ENCODE data around the gene AKT1.
A peak's percentile ranks its signal among the peaks of the same experiment; 100 is the strongest.

AKT1 gene

DNA sequence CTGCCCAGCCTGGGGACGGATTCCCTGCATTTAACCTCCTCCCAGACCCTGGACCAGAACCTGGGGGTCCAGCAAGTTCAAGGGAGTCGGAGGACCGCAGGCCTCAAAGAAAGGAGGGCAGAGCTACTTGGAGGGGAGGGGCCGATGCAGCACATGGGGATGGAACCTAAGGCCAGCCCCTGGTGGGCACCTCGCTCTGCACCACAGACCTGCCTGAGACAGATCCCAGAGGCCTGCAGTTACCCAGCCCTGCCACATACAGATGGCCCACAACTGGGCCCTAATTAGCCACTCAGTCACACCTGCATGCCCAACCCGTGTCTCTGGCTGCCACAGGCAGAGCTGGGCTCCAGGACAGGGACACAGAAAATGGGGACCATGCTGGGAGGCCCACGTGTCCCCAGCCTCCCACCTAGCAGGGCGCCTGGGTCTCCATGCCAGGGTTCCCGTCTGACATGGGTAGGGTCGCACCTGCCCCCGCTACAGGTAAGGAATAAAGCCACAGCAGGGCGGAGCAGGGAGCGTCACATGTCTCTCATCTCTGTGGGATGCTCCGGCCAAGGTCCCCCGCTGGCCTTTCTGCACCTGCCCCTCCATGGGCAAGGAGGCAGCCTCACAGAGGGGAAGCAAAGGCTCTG is 16.7 kb downstream of the AKT1 start:
- H3K9me3 Mint-ChIP-seq = no peaks in the 10 kb centered on the region
- no peak for ATAC-seq

DNA sequence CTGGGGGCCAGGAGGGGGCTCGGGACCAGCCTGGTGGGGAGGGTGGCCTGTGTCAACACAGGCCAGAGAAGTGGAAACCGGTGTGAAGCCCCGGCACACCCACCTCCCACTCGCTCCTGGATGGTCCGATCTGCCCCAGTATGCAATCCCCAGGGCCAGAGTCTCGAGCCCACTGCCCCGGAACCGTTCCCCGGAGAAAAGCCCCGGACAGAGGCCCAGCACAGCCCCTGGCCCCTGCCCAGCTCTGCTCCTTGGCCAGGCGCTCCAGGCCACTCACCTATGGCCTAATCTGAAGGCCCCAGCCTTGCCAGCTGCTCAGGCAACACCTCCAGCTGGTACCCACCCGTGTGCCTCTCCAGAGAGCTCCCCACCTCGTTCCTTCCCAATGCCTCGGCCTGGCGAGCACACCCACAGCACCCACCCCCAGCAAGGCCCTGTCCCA is 17.7 kb downstream of the AKT1 start:
- H3K27ac Mint-ChIP-seq = no peak overlapping the region
- no peak for ATAC-seq
- no peaks in the 10 kb centered on the region for H3K27me3 Mint-ChIP-seq
- peaks cover 5% of the 10 kb centered on the region for H3K36me3 Mint-ChIP-seq (ENCODE audit: low read depth)
- DNase-seq = no peak
- H3K4me1 Mint-ChIP-seq = no peaks in the 10 kb centered on the region
- H3K9me3 Mint-ChIP-seq = no peaks in the 10 kb centered on the region
- H3K4me3 Mint-ChIP-seq = no peak overlapping the region

More for the DNA sequence above, 16.7 kb downstream of the AKT1 start:
- no peak for DNase-seq
- H3K27me3 Mint-ChIP-seq = no peaks in the 10 kb centered on the region
- H3K36me3 Mint-ChIP-seq (ENCODE audit: low read depth) = peaks cover 4% of the 10 kb centered on the region
- no peak overlapping the region for H3K4me3 Mint-ChIP-seq
- no peaks in the 10 kb centered on the region for H3K4me1 Mint-ChIP-seq
- no peak overlapping the region for H3K27ac Mint-ChIP-seq

DNA sequence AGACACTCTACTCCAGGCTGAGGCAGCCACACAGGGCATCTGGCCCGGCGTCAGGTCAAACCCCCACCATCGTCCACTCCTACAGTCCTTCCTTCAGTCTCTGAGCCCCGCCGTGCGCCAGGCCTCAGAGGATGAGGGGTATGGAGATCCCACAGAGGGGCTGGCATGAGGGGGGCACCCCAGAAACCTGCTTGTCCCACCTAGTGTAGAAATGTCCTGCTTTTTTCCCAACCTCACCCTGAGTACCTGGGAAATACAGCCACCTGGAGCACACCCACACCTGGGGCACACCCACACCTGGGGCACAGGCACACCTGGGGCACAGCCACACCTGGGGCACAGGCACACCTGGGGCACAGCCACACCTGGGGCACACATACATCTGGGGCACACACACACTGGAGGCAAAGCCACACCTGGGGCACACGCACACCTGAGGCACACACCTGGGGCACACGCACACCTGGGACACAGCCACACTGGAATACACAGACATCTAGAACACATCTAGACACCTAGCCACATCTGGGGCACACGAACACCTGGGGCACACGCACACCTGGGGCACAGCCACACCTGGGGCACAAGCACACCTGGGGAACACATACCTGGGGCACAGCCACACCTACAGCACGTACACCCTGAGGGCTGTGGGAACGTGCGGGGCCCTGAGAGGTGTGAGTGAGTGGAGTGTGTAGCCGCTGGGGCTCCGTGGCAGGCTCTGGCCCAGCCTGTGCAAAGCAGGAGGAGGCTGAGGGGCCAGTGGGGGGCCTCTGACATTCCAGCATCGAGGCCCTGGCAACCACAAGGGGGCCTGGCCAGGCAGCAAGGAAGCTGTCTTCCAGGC is 18.4 kb downstream of the AKT1 start:
- H3K4me3 Mint-ChIP-seq = no peak overlapping the region
- ATAC-seq (no peak), DNase-seq (no peak)
- no peaks in the 10 kb centered on the region for H3K4me1 Mint-ChIP-seq
- no peaks in the 10 kb centered on the region for H3K9me3 Mint-ChIP-seq
- H3K36me3 Mint-ChIP-seq (ENCODE audit: low read depth) = peaks cover 11% of the 10 kb centered on the region
- H3K27ac Mint-ChIP-seq = peak overlapping the region; percentile 22
- no peaks in the 10 kb centered on the region for H3K27me3 Mint-ChIP-seq

- no peaks in the 10 kb centered on the region for H3K4me1 Mint-ChIP-seq
- DNase-seq (no peak), ATAC-seq (no peak)
- H3K36me3 Mint-ChIP-seq (ENCODE audit: low read depth) = peaks cover 18% of the 10 kb centered on the region
- no peaks in the 10 kb centered on the region for H3K27me3 Mint-ChIP-seq
- H3K27ac Mint-ChIP-seq = no peak overlapping the region
- H3K9me3 Mint-ChIP-seq = no peaks in the 10 kb centered on the region
- H3K4me3 Mint-ChIP-seq = no peak overlapping the region
Observed at GRCh38 chr14:104776481-104776880, 19.1 kb downstream of the AKT1 start.

- no peak overlapping the region for H3K27ac Mint-ChIP-seq
- no peak for DNase-seq
- H3K36me3 Mint-ChIP-seq (ENCODE audit: low read depth) = peaks cover 28% of the 10 kb centered on the region
- no peak for ATAC-seq
- no peaks in the 10 kb centered on the region for H3K9me3 Mint-ChIP-seq
- no peaks in the 10 kb centered on the region for H3K27me3 Mint-ChIP-seq
- peaks cover 2% of the 10 kb centered on the region for H3K4me1 Mint-ChIP-seq
- H3K4me3 Mint-ChIP-seq = no peak overlapping the region
Observed at GRCh38 chr14:104775073-104775489, 20.5 kb downstream of the AKT1 start.

DNA sequence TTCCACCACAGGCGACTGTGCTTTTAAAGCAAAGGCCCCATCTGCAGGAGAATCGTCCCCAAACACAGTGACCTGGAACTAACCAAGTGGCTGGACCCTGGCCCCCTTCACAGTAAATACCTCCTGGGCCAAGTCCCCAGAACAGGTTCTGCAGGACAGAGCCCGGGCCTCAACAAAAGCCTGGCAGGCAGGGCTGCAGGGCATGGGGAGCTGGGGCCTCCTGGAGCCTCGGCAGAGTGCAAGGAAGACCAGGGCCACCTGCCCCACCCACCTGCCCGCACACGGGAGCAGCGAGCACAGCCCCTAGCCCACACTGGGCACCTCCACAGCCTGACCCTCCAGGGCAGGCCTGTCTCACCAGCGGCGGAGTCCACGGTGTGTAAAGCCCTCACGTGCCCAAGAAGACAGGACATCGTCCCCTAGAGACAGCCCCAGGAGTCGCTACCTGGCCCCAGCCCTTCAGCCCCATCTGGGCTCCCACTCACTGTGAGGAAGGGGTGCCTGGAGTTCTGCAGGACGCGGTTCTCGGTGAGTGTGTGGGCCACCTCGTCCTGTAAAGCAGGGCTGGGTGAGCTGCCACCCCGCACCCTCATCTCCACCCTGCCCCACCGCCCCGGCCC is 21.0 kb downstream of the AKT1 start:
- Mint-ChIP-seq H3K36me3 (ENCODE audit: low read depth) (peaks cover 28% of the 10 kb centered on the region), H3K27ac (no peak overlapping the region), H3K4me3 (no peak overlapping the region), H3K4me1 (peaks cover 8% of the 10 kb centered on the region), H3K9me3 (no peaks in the 10 kb centered on the region), H3K27me3 (no peaks in the 10 kb centered on the region)
- ATAC-seq (no peak), DNase-seq (no peak)

- H3K27me3 Mint-ChIP-seq = no peaks in the 10 kb centered on the region
- H3K9me3 Mint-ChIP-seq = no peaks in the 10 kb centered on the region
- no peak for ATAC-seq
- no peak for DNase-seq
- H3K4me1 Mint-ChIP-seq = peaks cover 16% of the 10 kb centered on the region
- H3K27ac Mint-ChIP-seq = no peak overlapping the region
- H3K36me3 Mint-ChIP-seq (ENCODE audit: low read depth) = peaks cover 28% of the 10 kb centered on the region
- H3K4me3 Mint-ChIP-seq = no peak overlapping the region
Observed at GRCh38 chr14:104773505-104774452, 21.8 kb downstream of the AKT1 start.

- Mint-ChIP-seq H3K9me3 (no peaks in the 10 kb centered on the region), H3K4me3 (no peak overlapping the region), H3K27me3 (no peaks in the 10 kb centered on the region), H3K27ac (no peak overlapping the region), H3K4me1 (peaks cover 16% of the 10 kb centered on the region), H3K36me3 (ENCODE audit: low read depth) (peaks cover 28% of the 10 kb centered on the region)
- ATAC-seq (no peak), DNase-seq (no peak)
Observed at GRCh38 chr14:104772707-104773504, 22.6 kb downstream of the AKT1 start.

GRCh38 chr14:104771918-104772706 is 23.4 kb downstream of the AKT1 start:
- ATAC-seq = no peak
- H3K27ac Mint-ChIP-seq = no peak overlapping the region
- DNase-seq = no peak
- peaks cover 28% of the 10 kb centered on the region for H3K36me3 Mint-ChIP-seq (ENCODE audit: low read depth)
- H3K9me3 Mint-ChIP-seq = no peaks in the 10 kb centered on the region
- H3K27me3 Mint-ChIP-seq = no peaks in the 10 kb centered on the region
- no peak overlapping the region for H3K4me3 Mint-ChIP-seq
- H3K4me1 Mint-ChIP-seq = peaks cover 16% of the 10 kb centered on the region

GRCh38 chr14:104771374-104771773 is 24.2 kb downstream of the AKT1 start:
- Mint-ChIP-seq H3K36me3 (ENCODE audit: low read depth) (peaks cover 24% of the 10 kb centered on the region), H3K27me3 (no peaks in the 10 kb centered on the region), H3K9me3 (no peaks in the 10 kb centered on the region), H3K27ac (no peak overlapping the region), H3K4me1 (peaks cover 16% of the 10 kb centered on the region), H3K4me3 (no peak overlapping the region)
- no peak for ATAC-seq
- DNase-seq = no peak

- H3K27ac Mint-ChIP-seq = peak overlapping the region; percentile 37
- DNase-seq (peak; percentile 32), ATAC-seq (no peak)
- H3K4me3 Mint-ChIP-seq = no peak overlapping the region
- H3K9me3 Mint-ChIP-seq = no peaks in the 10 kb centered on the region
- H3K36me3 Mint-ChIP-seq (ENCODE audit: low read depth) = peaks cover 26% of the 10 kb centered on the region
- H3K27me3 Mint-ChIP-seq = no peaks in the 10 kb centered on the region
- peaks cover 16% of the 10 kb centered on the region for H3K4me1 Mint-ChIP-seq
Observed at GRCh38 chr14:104770851-104771272, 24.7 kb downstream of the AKT1 start.

DNA sequence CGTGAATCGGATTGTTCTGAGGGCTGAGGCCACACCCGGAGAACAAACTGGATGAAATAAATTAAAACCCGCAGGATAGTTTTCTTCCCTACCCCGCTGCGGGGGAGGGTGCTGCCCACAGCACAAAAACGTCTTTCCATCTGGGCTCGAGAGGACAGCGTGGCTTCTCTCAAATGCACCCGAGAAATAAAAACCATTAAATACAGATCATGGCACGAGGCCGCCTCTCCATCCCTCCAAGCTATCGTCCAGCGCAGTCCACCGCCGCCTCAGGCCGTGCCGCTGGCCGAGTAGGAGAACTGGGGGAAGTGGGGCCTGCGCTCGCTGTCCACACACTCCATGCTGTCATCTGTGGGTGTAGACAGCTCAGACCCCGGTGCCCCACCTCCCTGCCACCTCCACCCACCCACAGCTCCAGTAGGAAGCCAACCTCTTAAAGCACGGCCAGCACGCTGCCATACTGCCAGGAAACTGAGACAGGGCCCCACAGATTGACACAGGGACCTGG is 25.4 kb downstream of the AKT1 start:
- Mint-ChIP-seq H3K4me3 (no peak overlapping the region), H3K27me3 (no peaks in the 10 kb centered on the region), H3K27ac (peak overlapping the region; percentile 46), H3K4me1 (peaks cover 16% of the 10 kb centered on the region), H3K9me3 (no peaks in the 10 kb centered on the region), H3K36me3 (ENCODE audit: low read depth) (peaks cover 26% of the 10 kb centered on the region)
- DNase-seq = no peak
- ATAC-seq = no peak
